ENCODE data around the gene CHST5. TPM values are rescaled to one million over a fixed set of nuclear protein-coding genes. Genes with fewer than 3 reads are reported as not detected.
A peak's percentile ranks its signal among the peaks of the same experiment; 100 is the strongest.

CHST5 gene
- total and polyA plus RNA-seq, 2 donors (not counting 1 experiment from before 2014, with no cell fraction given): under 0.01 TPM; not detected in 1

- peaks cover 13% of the 10 kb centered on the region for H3K36me3 ChIP-seq (ENCODE audit: control insufficient read depth, insufficient read depth, low read length)
- H4K20me1 ChIP-seq (ENCODE audit: control insufficient read depth, extremely low read depth, insufficient read depth, low read length): no peaks in the 10 kb centered on the region
- no peak for DNase-seq (ENCODE audit: low read depth in 2 of 2)
These were observed 34.6 kb upstream of the CHST5 start for GRCh38 chr16:75570396-75571065.

GRCh38 chr16:75567911-75568310 lies 32.0 kb upstream of the CHST5 start:
- H3K4me2 ChIP-seq (ENCODE audit: extremely low read depth, insufficient read depth, low read length): no peak overlapping the region
- no peak overlapping the region for H3K4me3 ChIP-seq (replicated peaks in 1 of 4; ENCODE audit: control extremely low read depth in 1 of 4, insufficient read depth in 1 of 4, low read depth in 3 of 4, low read length in 4 of 4)
- peaks cover 17% of the 10 kb centered on the region for H3K79me2 ChIP-seq (ENCODE audit: control insufficient read depth, insufficient read depth, low read length)
- no peaks in the 10 kb centered on the region for H3K27me3 ChIP-seq (ENCODE audit: control insufficient read depth, insufficient read depth, low read length)
- TF ChIP-seq EZH2 (IDR thresholded peaks at IDR 0.05; ENCODE audit: low read length, missing control alignments): no peak
- H3K9ac ChIP-seq (ENCODE audit: insufficient read depth, low read length): no peak overlapping the region
- H3K27ac ChIP-seq (ENCODE audit: insufficient read depth, low read length): no peak overlapping the region
- H2AFZ ChIP-seq (ENCODE audit: low read length): no peak overlapping the region
- H4K20me1 ChIP-seq (ENCODE audit: control insufficient read depth, extremely low read depth, insufficient read depth, low read length): no peaks in the 10 kb centered on the region
- no peak for DNase-seq (ENCODE audit: low read depth in 2 of 2)
- peaks cover 13% of the 10 kb centered on the region for H3K4me1 ChIP-seq (ENCODE audit: control insufficient read depth, extremely low read depth, insufficient read depth, low read length)
- no peaks in the 10 kb centered on the region for H3K9me3 ChIP-seq (ENCODE audit: control insufficient read depth, insufficient read depth, low read depth, low read length)
- peaks cover 6% of the 10 kb centered on the region for H3K36me3 ChIP-seq (ENCODE audit: control insufficient read depth, insufficient read depth, low read length)

More at GRCh38 chr16:75570396-75571065, 34.6 kb upstream of the CHST5 start:
- H3K4me3 ChIP-seq (replicated peaks in 1 of 4; ENCODE audit: control extremely low read depth in 1 of 4, insufficient read depth in 1 of 4, low read depth in 3 of 4, low read length in 4 of 4): no peak overlapping the region
- no peaks in the 10 kb centered on the region for H3K9me3 ChIP-seq (ENCODE audit: control insufficient read depth, insufficient read depth, low read depth, low read length)
- no peak overlapping the region for H2AFZ ChIP-seq (ENCODE audit: low read length)
- no peak overlapping the region for H3K4me2 ChIP-seq (ENCODE audit: extremely low read depth, insufficient read depth, low read length)
- H3K79me2 ChIP-seq (ENCODE audit: control insufficient read depth, insufficient read depth, low read length): peaks cover 17% of the 10 kb centered on the region
- no peaks in the 10 kb centered on the region for H3K27me3 ChIP-seq (ENCODE audit: control insufficient read depth, insufficient read depth, low read length)
- H3K27ac ChIP-seq (ENCODE audit: insufficient read depth, low read length): no peak overlapping the region
- H3K9ac ChIP-seq (ENCODE audit: insufficient read depth, low read length): no peak overlapping the region
- H3K4me1 ChIP-seq (ENCODE audit: control insufficient read depth, extremely low read depth, insufficient read depth, low read length): peaks cover 10% of the 10 kb centered on the region
- no peak for TF ChIP-seq CTCF (conservative IDR thresholded peaks at IDR 0.05 in 1 of 2, IDR thresholded peaks at IDR 0.05 in 1 of 2; ENCODE audit: low read depth in 1 of 2, low read length in 2 of 2)
- no peak for TF ChIP-seq EZH2 (IDR thresholded peaks at IDR 0.05; ENCODE audit: low read length, missing control alignments)

GRCh38 chr16:75566758-75567255 lies 30.9 kb upstream of the CHST5 start:
- peaks cover 15% of the 10 kb centered on the region for H3K79me2 ChIP-seq (ENCODE audit: control insufficient read depth, insufficient read depth, low read length)
- peaks cover 13% of the 10 kb centered on the region for H3K4me1 ChIP-seq (ENCODE audit: control insufficient read depth, extremely low read depth, insufficient read depth, low read length)
- H3K4me2 ChIP-seq (ENCODE audit: extremely low read depth, insufficient read depth, low read length): peak overlapping the region; percentile 77
- H3K9ac ChIP-seq (ENCODE audit: insufficient read depth, low read length): peak overlapping the region; percentile 73
- H3K9me3 ChIP-seq (ENCODE audit: control insufficient read depth, insufficient read depth, low read depth, low read length): no peaks in the 10 kb centered on the region
- peak overlapping the region; percentile 65 for H3K27ac ChIP-seq (ENCODE audit: insufficient read depth, low read length)
- H4K20me1 ChIP-seq (ENCODE audit: control insufficient read depth, extremely low read depth, insufficient read depth, low read length): no peaks in the 10 kb centered on the region
- H2AFZ ChIP-seq (ENCODE audit: low read length): peak overlapping the region; percentile 60
- H3K27me3 ChIP-seq (ENCODE audit: control insufficient read depth, insufficient read depth, low read length): no peaks in the 10 kb centered on the region
- peak overlapping the region; percentile 84 to 99 (median 90) for H3K4me3 ChIP-seq (replicated peaks in 1 of 4; ENCODE audit: control extremely low read depth in 1 of 4, insufficient read depth in 1 of 4, low read depth in 3 of 4, low read length in 4 of 4)
- TF ChIP-seq CTCF (conservative IDR thresholded peaks at IDR 0.05 in 1 of 2, IDR thresholded peaks at IDR 0.05 in 1 of 2; ENCODE audit: low read depth in 1 of 2, low read length in 2 of 2): no peak
- TF ChIP-seq EZH2 (IDR thresholded peaks at IDR 0.05; ENCODE audit: low read length, missing control alignments): no peak
- peak in 1 of 2 donors; percentile 10 for DNase-seq (ENCODE audit: low read depth in 2 of 2)
- peaks cover 2% of the 10 kb centered on the region for H3K36me3 ChIP-seq (ENCODE audit: control insufficient read depth, insufficient read depth, low read length)
